ENCODE results near the gene ABCG8. TPM values are rescaled to one million over a fixed set of nuclear protein-coding genes. Genes with fewer than 3 reads are reported as not detected.
"Not testable (repeated sequence)": the region's sequence is repeated elsewhere in the genome, so short reads cannot be mapped to it uniquely, and the experiment has no call there.

Gene ABCG8
- total and polyA plus RNA-seq, 11 donors: 0.07 TPM; not detected in 10

DNA sequence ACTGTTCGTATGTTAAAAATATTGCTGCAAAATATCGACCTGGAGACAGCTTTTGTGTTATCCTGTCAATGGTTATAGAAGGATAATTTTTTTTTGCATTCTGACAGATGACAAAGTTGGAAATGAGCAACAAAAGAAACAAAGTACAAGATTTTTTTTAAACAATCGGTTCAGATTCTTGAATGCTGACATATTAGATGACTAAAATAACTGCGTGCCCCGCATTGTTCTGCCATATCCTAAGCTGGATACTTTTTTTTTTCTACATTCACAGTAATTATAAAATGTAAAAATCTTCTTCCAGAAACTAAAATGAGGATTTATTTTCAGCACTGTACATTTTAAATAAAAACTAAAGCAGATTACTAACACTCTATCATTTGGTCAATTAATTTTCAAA, 67.1 kb downstream of the ABCG8 start:
- no peaks in the 10 kb centered on the region for H3K4me1 ChIP-seq
- H3K27ac ChIP-seq: no peak overlapping the region
- H3K27me3 ChIP-seq: no peaks in the 10 kb centered on the region
- H3K9me3 ChIP-seq: no peaks in the 10 kb centered on the region
- H3K4me3 ChIP-seq: no peak overlapping the region
- H3K36me3 ChIP-seq: peaks cover 0 to 80% (median 54%) of the 10 kb centered on the region in 9 donors
- ATAC-seq: no peak
- TF ChIP-seq POLR2A (IDR thresholded peaks at IDR 0.05): no peak
- TF ChIP-seq, protein P1, sequence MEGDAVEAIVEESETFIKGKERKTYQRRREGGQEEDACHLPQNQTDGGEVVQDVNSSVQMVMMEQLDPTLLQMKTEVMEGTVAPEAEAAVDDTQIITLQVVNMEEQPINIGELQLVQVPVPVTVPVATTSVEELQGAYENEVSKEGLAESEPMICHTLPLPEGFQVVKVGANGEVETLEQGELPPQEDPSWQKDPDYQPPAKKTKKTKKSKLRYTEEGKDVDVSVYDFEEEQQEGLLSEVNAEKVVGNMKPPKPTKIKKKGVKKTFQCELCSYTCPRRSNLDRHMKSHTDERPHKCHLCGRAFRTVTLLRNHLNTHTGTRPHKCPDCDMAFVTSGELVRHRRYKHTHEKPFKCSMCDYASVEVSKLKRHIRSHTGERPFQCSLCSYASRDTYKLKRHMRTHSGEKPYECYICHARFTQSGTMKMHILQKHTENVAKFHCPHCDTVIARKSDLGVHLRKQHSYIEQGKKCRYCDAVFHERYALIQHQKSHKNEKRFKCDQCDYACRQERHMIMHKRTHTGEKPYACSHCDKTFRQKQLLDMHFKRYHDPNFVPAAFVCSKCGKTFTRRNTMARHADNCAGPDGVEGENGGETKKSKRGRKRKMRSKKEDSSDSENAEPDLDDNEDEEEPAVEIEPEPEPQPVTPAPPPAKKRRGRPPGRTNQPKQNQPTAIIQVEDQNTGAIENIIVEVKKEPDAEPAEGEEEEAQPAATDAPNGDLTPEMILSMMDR (IDR thresholded peaks at IDR 0.05): no peak
- intact Hi-C loops (cut with DNase I): no loop called here
- 81 to 87% (median 84%) methylated on average over 5 of the region's 5 CpGs for whole genome bisulfite sequencing, 4 donors
- DNase-seq: no peak

DNA sequence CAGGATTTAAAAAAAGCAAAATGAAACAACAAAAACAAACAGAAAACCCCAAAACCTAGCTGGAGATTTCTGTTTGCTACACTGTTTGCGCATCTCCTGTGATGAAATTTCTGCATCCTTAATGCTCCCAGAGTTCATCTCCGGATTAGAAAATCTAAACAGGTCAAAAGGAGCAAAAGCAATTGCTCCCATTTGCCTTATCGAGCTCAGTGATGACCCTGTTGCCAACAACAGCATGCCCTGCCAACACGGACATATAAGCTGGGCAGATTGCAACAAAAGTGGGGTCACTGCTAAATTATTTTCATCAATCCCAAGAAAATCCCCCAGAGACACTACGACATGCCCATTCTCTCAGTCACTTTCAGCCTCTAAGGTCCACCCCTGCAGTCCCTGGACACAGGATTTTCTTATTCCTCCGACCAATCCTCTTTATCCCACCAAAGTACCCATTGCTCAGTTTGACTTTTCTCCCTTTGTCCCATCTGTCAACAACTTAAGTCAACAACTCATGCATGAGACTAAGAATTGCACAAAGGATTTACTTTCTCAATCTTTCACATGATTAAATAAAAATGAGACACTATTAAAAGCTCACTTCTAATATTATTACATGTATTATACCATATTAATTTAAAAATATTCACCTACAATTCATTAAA, 67.8 kb downstream of the ABCG8 start:
- DNase-seq (no peak), ATAC-seq (no peak)
- Histone ChIP-seq H3K4me3 (no peak overlapping the region), H3K4me1 (no peaks in the 10 kb centered on the region), H3K36me3 (peaks cover 0 to 80% (median 54%) of the 10 kb centered on the region in 9 donors), H3K9me3 (no peaks in the 10 kb centered on the region), H3K27me3 (no peaks in the 10 kb centered on the region), H3K27ac (no peak overlapping the region)
- TF ChIP-seq POLR2A (IDR thresholded peaks at IDR 0.05): no peak
- TF ChIP-seq, protein P1 (IDR thresholded peaks at IDR 0.05): no peak
- 93 to 95% (median 93%) methylated on average over 6 of the region's 6 CpGs for WGBS, 4 donors
- intact Hi-C loops (cut with DNase I): no loop called here

DNA sequence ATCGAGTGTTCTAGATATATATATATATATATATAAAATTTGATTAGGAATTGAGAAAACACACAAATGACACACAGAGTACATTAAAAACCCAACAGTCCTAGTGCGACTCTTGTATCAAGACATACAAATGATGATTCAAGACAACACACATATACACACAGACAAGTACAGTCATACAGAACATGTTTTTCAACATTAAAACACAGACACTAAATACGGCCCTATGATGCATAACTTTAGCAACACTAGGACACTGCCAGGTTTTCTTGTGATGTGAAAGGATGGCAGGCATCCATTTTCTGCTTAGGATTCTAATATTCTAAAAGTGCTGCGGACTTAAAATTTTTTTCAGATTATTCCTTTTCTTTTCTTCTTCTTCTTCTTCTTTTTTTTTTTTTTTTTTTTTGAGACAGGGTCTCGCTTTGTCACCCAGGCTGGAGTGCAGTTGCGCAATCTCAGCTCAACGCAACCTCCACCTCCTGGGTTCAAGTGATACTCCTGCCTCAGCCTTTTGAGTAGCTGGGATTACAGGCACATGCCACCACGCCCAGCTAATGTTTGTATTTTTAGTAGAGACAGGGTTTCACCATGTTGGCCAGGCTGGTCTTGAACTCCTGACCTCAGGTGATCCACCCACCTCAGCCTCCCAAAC, 72.5 kb downstream of the ABCG8 start:
- H3K4me1 ChIP-seq, H3K4me3 ChIP-seq, H3K27me3 ChIP-seq, H3K9me3 ChIP-seq, DNase-seq, H3K27ac ChIP-seq, ATAC-seq: not testable (repeated sequence)
- WGBS, 4 donors: 96 to 97% (median 97%) methylated on average over 8 of the region's 8 CpGs
- peaks cover 0 to 87% (median 68%) of the 10 kb centered on the region in 9 donors for H3K36me3 ChIP-seq
- intact Hi-C loops (cut with DNase I): loop anchor here in 1 of 10 donors (10.0 kb wide), 1 partner anchor 64 kb away; no protein-coding TSS in a partner anchor

DNA sequence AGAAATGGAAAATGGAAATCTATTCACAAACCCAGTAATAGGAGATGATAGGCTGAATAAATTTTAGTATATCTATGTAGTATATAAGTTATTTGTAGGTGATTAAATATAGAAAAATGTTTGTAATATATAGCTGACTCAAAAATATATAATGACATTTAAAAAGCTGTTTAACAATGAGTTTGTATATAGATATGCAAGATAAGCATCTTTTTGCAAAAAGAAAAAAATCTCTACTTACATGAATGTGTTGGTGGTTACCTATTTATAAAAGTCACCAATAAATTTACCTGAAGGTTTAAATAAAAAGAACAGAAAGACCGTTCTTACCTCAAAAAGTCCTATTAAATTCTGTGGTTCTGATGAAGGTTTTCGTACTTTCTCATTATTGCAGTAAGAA, 85.7 kb downstream of the ABCG8 start:
- H3K36me3 ChIP-seq: peaks cover 0 to 95% (median 77%) of the 10 kb centered on the region in 9 donors
- DNase-seq (no peak), ATAC-seq (no peak)
- TF ChIP-seq, protein P1 (IDR thresholded peaks at IDR 0.05): no peak
- TF ChIP-seq POLR2A (IDR thresholded peaks at IDR 0.05): no peak
- H3K4me1 ChIP-seq: no peaks in the 10 kb centered on the region
- intact Hi-C loops (cut with DNase I): no loop called here
- no peak overlapping the region for H3K4me3 ChIP-seq
- no peaks in the 10 kb centered on the region for H3K9me3 ChIP-seq
- 95 to 99% (median 98%) methylated on average over 2 of the region's 2 CpGs for WGBS, 4 donors
- H3K27ac ChIP-seq: no peak overlapping the region
- H3K27me3 ChIP-seq: no peaks in the 10 kb centered on the region
